ENCODE data around the gene FGFR2.

Gene FGFR2

GRCh38 chr10:121459279-121459621 lies 139.0 kb downstream of the FGFR2 start:
- TF ChIP-seq CTCF (IDR thresholded peaks at IDR 0.05; ENCODE audit: low read depth, low read length) = no peak
- in situ Hi-C loops (cut with HindIII; ENCODE audit: low sequenced_read_pairs) = no loop called here
- H3K4me3 ChIP-seq (ENCODE audit: low read depth, low read length) = no peak overlapping the region
- DNase-seq (ENCODE audit: low read depth, low spot score) = no peak

GRCh38 chr10:121457729-121458128 lies 140.5 kb downstream of the FGFR2 start:
- in situ Hi-C loops (cut with HindIII; ENCODE audit: low sequenced_read_pairs) = no loop called here
- H3K4me3 ChIP-seq (ENCODE audit: low read depth, low read length) = no peak overlapping the region
- DNase-seq (ENCODE audit: low read depth, low spot score) = no peak
- no peak for TF ChIP-seq CTCF (IDR thresholded peaks at IDR 0.05; ENCODE audit: low read depth, low read length)

GRCh38 chr10:121455377-121455776 lies 142.9 kb downstream of the FGFR2 start:
- DNase-seq (ENCODE audit: low read depth, low spot score) = no peak
- in situ Hi-C loops (cut with HindIII; ENCODE audit: low sequenced_read_pairs) = no loop called here
- H3K4me3 ChIP-seq (ENCODE audit: low read depth, low read length) = no peak overlapping the region
- no peak for TF ChIP-seq CTCF (IDR thresholded peaks at IDR 0.05; ENCODE audit: low read depth, low read length)

- in situ Hi-C loops (cut with HindIII; ENCODE audit: low sequenced_read_pairs) = no loop called here
- no peak for DNase-seq (ENCODE audit: low read depth, low spot score)
- TF ChIP-seq CTCF (IDR thresholded peaks at IDR 0.05; ENCODE audit: low read depth, low read length) = no peak
- no peak overlapping the region for H3K4me3 ChIP-seq (ENCODE audit: low read depth, low read length)
These were observed 143.5 kb downstream of the FGFR2 start for GRCh38 chr10:121454781-121455180.

DNA sequence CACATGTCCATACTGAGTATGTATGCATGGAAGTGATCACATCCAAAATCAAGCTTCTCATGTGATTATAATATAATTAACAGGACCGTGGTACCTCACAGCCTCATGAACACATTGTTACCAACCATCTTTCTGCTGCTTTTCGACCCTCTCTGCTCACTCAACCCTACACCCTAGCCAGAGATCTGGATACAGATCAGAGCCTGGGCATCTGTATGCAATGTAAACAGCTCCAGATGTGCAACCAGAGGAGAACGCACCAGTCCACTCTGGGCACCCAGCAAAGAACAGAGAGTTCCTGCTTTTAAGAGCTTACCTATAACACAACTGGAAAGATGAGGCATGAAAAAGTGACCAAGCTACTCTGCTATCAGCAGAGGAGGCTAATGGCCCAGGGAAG lies 145.1 kb downstream of the FGFR2 start:
- no peak for TF ChIP-seq CTCF (IDR thresholded peaks at IDR 0.05; ENCODE audit: low read depth, low read length)
- in situ Hi-C loops (cut with HindIII; ENCODE audit: low sequenced_read_pairs) = no loop called here
- no peak for DNase-seq (ENCODE audit: low read depth, low spot score)
- no peak overlapping the region for H3K4me3 ChIP-seq (ENCODE audit: low read depth, low read length)

- DNase-seq (ENCODE audit: low read depth, low spot score) = no peak
- H3K4me3 ChIP-seq (ENCODE audit: low read depth, low read length) = no peak overlapping the region
- in situ Hi-C loops (cut with HindIII; ENCODE audit: low sequenced_read_pairs) = no loop called here
- no peak for TF ChIP-seq CTCF (IDR thresholded peaks at IDR 0.05; ENCODE audit: low read depth, low read length)
These were observed 145.7 kb downstream of the FGFR2 start for GRCh38 chr10:121452581-121452980.

DNA sequence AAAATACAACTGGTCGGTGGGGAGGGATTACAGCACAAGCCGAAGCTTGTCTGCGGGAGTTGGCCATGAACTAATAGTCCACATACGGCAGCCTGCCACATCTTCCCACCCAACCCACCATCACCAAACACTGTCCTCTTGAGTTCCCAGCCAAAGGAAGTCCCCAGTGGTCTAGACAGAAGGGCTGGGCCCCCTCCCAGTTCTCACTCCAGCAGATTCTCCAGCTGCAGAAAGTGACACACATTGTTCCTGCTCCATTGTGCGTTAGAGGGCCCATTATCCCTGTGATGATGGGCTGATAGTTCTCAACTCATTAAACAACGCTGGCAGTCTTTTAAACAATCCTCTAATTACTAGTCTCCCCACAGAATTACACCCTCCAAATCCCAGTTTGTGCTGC lies 148.0 kb downstream of the FGFR2 start:
- no peak overlapping the region for H3K4me3 ChIP-seq (ENCODE audit: low read depth, low read length)
- DNase-seq (ENCODE audit: low read depth, low spot score) = no peak
- in situ Hi-C loops (cut with HindIII; ENCODE audit: low sequenced_read_pairs) = no loop called here
- TF ChIP-seq CTCF (IDR thresholded peaks at IDR 0.05; ENCODE audit: low read depth, low read length) = no peak
